WTC11 (cell line): ENCODE data around the gene TFAP2B. TPM values are rescaled to one million over a fixed set of nuclear protein-coding genes. Genes with fewer than 3 reads are reported as not detected.

Experiments used
- ATAC-seq: fragments of 200-7000 bp; cut with Tn5 transposase; 2 replicates; pipeline ENCODE4 v1.10.0; 2021; ENCODE audit warnings: mild to moderate bottlenecking, moderate library complexity
- CTCF ChIA-PET: fragments of 300-600 bp; sonication (Branson Sonifier 250); formaldehyde crosslinking; loops from one replicate; lab custom pipeline; 2021; ENCODE audit warnings: antibody characterized with exemption; lab: Charles Lee
- POLR2A ChIA-PET: fragments of 350-600 bp; sonication (Branson Sonifier 250); formaldehyde crosslinking; loops from one replicate; lab custom pipeline; 2021; ENCODE audit warnings: antibody characterized with exemption; lab: Charles Lee
- DNase-seq: peaks from one replicate; pipeline ENCODE4 v3.0.0; 2021; ENCODE audit warnings: low spot score
- H3K27ac Mint-ChIP-seq: 2 replicates; pipeline ENCODE4 v1.8.0; 2021; ENCODE audit warnings: mixed read lengths
- H3K27me3 Mint-ChIP-seq: 2 replicates; pipeline ENCODE4 v1.8.0; 2021; ENCODE audit warnings: low read depth, mild to moderate bottlenecking, moderate library complexity, mixed read lengths
- H3K36me3 Mint-ChIP-seq: 2 replicates; pipeline ENCODE4 v1.8.0; 2021; ENCODE audit warnings: mixed read lengths
- H3K4me1 Mint-ChIP-seq: 2 replicates; pipeline ENCODE4 v1.8.0; 2022; ENCODE audit warnings: mixed read lengths
- H3K4me3 Mint-ChIP-seq: 2 replicates; pipeline ENCODE4 v1.8.0; 2021; ENCODE audit warnings: mild to moderate bottlenecking, moderate library complexity, mixed read lengths
- H3K9me3 Mint-ChIP-seq: 2 replicates; pipeline ENCODE4 v1.8.0; 2021; ENCODE audit warnings: mixed read lengths
- ATF3 ChIP-seq: sonication (generic); formaldehyde crosslinking; conservative IDR thresholded peaks from 2 replicates; pipeline ENCODE4 v1.8.1; 2022; ENCODE audit warnings: mild to moderate bottlenecking, missing genetic modification reagents
- CBFB ChIP-seq: sonication (generic); formaldehyde crosslinking; IDR thresholded peaks from 2 replicates; pipeline ENCODE4 v1.8.1; 2022; ENCODE audit warnings: mild to moderate bottlenecking, low read depth, missing genetic modification reagents
- CREM ChIP-seq: sonication (generic); formaldehyde crosslinking; IDR thresholded peaks from 2 replicates; pipeline ENCODE4 v1.8.1; 2022; ENCODE audit warnings: mild to moderate bottlenecking, missing genetic modification reagents, moderate library complexity
- FOXJ3 ChIP-seq: sonication (generic); formaldehyde crosslinking; IDR thresholded peaks from 2 replicates; pipeline ENCODE4 v1.9.0; 2021; ENCODE audit warnings: missing genetic modification reagents, mild to moderate bottlenecking, borderline replicate concordance
- FOXP1 ChIP-seq: sonication (generic); formaldehyde crosslinking; IDR thresholded peaks from 2 replicates; pipeline ENCODE4 v1.8.0; 2022; ENCODE audit warnings: missing genetic modification reagents, mild to moderate bottlenecking, moderate library complexity, borderline replicate concordance
- GABPB1 ChIP-seq: sonication (generic); formaldehyde crosslinking; IDR thresholded peaks from 2 replicates; pipeline ENCODE4 v1.8.1; 2023; ENCODE audit warnings: mild to moderate bottlenecking, missing genetic modification reagents
- JAZF1 ChIP-seq: fragments of 250-450 bp; sonication (Bioruptor Pico); IDR thresholded peaks from 2 replicates; pipeline ENCODE4 v1.9.0; 2021; ENCODE audit warnings: moderate library complexity, mild to moderate bottlenecking, inconsistent platforms
- MXD4 ChIP-seq: fragments of 250-450 bp; sonication (Bioruptor Pico); IDR thresholded peaks from 2 replicates; pipeline ENCODE4 v1.8.0; 2021; ENCODE audit warnings: mild to moderate bottlenecking, moderate library complexity, borderline replicate concordance
- NFATC4 ChIP-seq: fragments of 250-450 bp; sonication (Bioruptor Pico); IDR thresholded peaks from 2 replicates; pipeline ENCODE4 v1.9.0; 2021; ENCODE audit warnings: mild to moderate bottlenecking
- NFE2L1 ChIP-seq: sonication (generic); formaldehyde crosslinking; IDR thresholded peaks from 2 replicates; pipeline ENCODE4 v1.8.1; 2023; ENCODE audit warnings: missing genetic modification reagents
- NR1H2 ChIP-seq: sonication (generic); formaldehyde crosslinking; IDR thresholded peaks from 2 replicates; pipeline ENCODE4 v1.9.0; 2021; ENCODE audit warnings: mild to moderate bottlenecking, moderate library complexity, missing genetic modification reagents
- SMAD4 ChIP-seq: sonication (generic); formaldehyde crosslinking; IDR thresholded peaks from 2 replicates; pipeline ENCODE4 v1.8.0; 2022; ENCODE audit warnings: mild to moderate bottlenecking, missing genetic modification reagents
- TEAD1 ChIP-seq: sonication (generic); formaldehyde crosslinking; IDR thresholded peaks from 2 replicates; pipeline ENCODE4 v1.8.0; 2022; ENCODE audit warnings: mild to moderate bottlenecking, missing genetic modification reagents
- USF2 ChIP-seq: sonication (generic); formaldehyde crosslinking; IDR thresholded peaks from 2 replicates; pipeline ENCODE4 v1.8.1; 2023; ENCODE audit warnings: mild to moderate bottlenecking, missing genetic modification reagents, moderate library complexity
- ZNF263 ChIP-seq: sonication (generic); formaldehyde crosslinking; IDR thresholded peaks from 2 replicates; pipeline ENCODE4 v1.8.1; 2022; ENCODE audit warnings: low read depth, mild to moderate bottlenecking, moderate library complexity, missing genetic modification reagents
- ZNF317 ChIP-seq: sonication (generic); formaldehyde crosslinking; IDR thresholded peaks from 2 replicates; pipeline ENCODE4 v1.8.1; 2023; ENCODE audit warnings: low read depth, mild to moderate bottlenecking, moderate library complexity, missing genetic modification reagents, borderline replicate concordance
- ZNF532 ChIP-seq: fragments of 250-450 bp; sonication (Bioruptor Pico); IDR thresholded peaks from 2 replicates; pipeline ENCODE4 v1.9.0; 2021; ENCODE audit warnings: mild to moderate bottlenecking, borderline replicate concordance
- total RNA-seq: library from RNA; stranded (reverse); gene quantifications from 3 replicates; pipeline ENCODE4 v1.2.3, GENCODE V29; 2021
- TF ChIP-seq, protein P1 (sequence below): fragments of 250-450 bp; sonication (Bioruptor Pico); conservative IDR thresholded peaks from 2 replicates; pipeline ENCODE4 v1.9.0; 2021; ENCODE audit warnings: mild to moderate bottlenecking
- TF ChIP-seq, protein P2 (sequence below): fragments of 250-450 bp; sonication (Bioruptor Pico); IDR thresholded peaks from 2 replicates; pipeline ENCODE4 v1.9.0; 2021; ENCODE audit warnings: mild to moderate bottlenecking
- TF ChIP-seq, protein P3 (sequence below): fragments of 250-450 bp; sonication (Bioruptor Pico); IDR thresholded peaks from 2 replicates; pipeline ENCODE4 v1.9.0; 2021; ENCODE audit warnings: moderate library complexity, mild to moderate bottlenecking, inconsistent platforms, borderline replicate concordance
- TF ChIP-seq, protein P4 (sequence below): sonication (generic); formaldehyde crosslinking; conservative IDR thresholded peaks from 2 replicates; pipeline ENCODE4 v1.8.1; 2023; ENCODE audit warnings: mild to moderate bottlenecking, low read depth, missing genetic modification reagents, moderate library complexity

Gene TFAP2B
- total RNA-seq, 1 experiment from 2014 or later, result not detected

DNA sequence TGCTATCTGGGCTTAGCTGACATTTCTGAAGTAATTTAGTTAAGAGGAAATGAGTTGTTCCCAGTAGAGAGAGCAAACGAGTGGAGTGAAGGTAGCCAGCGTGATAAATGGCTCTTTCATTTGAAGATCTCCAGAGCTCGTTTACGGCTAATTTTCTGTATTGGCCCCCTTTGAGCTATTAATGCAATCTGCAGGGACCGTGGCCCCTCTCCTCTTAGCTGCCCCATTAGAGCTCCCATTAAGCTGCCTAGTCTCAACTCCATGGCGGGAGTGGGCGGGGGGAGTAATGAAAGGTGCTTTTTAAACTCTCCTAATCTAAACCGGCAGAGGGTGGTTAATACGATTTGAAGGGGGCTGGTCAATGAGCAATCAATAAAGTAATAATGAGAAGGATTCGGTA, 12.5 kb downstream of the TFAP2B start (continued):
- TF ChIP-seq NFE2L1 (CRISPR knock-in tag) (no peak), TEAD1 (CRISPR knock-in tag) (no peak), GABPB1 (CRISPR knock-in tag) (no peak), FOXJ3 (no peak), FOXP1 (CRISPR knock-in tag) (no peak), ZNF263 (CRISPR knock-in tag) (no peak)
- TF ChIP-seq, all 79 proteins: peak for 0

DNA sequence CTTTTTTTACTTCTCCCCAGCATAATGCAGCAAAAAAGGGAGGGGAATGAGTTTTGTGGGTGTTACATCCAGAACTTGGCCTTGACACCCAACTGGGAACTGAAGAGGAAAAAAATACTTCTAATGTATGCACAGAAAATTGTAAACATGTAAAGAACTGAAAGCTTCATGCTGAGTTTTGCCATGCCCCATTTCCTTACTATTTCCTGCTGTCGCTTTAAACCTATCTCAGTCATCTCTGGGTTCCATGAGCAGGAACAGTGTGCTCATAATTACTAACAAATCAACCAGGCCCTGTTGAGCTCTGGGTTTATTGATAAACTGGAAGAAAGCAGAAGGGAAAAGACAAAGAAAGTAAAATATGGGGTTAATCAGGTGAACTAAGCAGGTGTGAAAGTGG, 14.2 kb downstream of the TFAP2B start:
- DNase-seq, result no peak
- no peaks in the 10 kb centered on the region for H3K36me3 Mint-ChIP-seq
- no peaks in the 10 kb centered on the region for H3K9me3 Mint-ChIP-seq
- H3K4me1 Mint-ChIP-seq, result peaks cover 52% of the 10 kb centered on the region
- no peak for ATAC-seq
- peaks cover 99% of the 10 kb centered on the region for H3K27me3 Mint-ChIP-seq
- no peak for TF ChIP-seq NR1H2 (CRISPR knock-in tag)
- no peak for TF ChIP-seq NFATC4 (CRISPR knock-in tag)
- no peak for TF ChIP-seq JAZF1
- no peak for TF ChIP-seq USF2 (CRISPR knock-in tag)
- TF ChIP-seq, protein P1, sequence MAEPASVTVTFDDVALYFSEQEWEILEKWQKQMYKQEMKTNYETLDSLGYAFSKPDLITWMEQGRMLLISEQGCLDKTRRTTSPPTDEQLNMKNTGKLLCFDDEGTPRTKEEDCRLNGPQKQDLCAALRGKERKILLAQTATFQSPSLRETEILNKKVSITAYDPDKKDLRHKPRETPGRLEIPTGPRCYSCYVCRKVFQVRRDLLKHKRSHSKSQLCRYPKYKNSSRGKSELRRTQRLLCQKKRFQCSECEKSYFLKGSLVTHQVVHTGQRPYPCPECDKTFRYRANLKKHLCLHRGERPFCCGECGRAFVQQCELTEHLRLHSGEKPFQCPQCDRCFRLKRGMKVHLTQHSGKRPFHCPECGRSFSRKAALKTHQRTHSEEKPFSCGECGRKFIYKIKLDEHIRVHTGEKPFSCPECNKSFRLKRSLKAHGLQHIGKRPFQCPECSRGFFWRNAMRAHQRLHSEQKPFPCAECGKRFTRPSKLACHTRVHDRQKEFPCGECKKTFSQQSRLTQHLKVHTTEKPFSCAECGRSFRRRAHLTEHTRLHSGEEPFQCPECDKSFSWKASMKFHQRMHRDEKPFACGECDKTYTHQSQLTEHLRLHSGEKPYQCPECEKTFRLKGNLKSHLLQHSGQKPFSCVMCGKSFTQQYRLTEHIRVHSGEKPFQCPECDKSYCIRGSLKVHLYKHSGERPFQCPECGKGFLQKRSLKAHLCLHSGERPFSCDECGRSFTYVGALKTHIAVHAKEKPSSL (CRISPR knock-in tag), result no peak
- no peak for TF ChIP-seq TEAD1 (CRISPR knock-in tag)
- TF ChIP-seq NFE2L1 (CRISPR knock-in tag), result no peak
- no peak for TF ChIP-seq CBFB (CRISPR knock-in tag)
- TF ChIP-seq, protein P2, sequence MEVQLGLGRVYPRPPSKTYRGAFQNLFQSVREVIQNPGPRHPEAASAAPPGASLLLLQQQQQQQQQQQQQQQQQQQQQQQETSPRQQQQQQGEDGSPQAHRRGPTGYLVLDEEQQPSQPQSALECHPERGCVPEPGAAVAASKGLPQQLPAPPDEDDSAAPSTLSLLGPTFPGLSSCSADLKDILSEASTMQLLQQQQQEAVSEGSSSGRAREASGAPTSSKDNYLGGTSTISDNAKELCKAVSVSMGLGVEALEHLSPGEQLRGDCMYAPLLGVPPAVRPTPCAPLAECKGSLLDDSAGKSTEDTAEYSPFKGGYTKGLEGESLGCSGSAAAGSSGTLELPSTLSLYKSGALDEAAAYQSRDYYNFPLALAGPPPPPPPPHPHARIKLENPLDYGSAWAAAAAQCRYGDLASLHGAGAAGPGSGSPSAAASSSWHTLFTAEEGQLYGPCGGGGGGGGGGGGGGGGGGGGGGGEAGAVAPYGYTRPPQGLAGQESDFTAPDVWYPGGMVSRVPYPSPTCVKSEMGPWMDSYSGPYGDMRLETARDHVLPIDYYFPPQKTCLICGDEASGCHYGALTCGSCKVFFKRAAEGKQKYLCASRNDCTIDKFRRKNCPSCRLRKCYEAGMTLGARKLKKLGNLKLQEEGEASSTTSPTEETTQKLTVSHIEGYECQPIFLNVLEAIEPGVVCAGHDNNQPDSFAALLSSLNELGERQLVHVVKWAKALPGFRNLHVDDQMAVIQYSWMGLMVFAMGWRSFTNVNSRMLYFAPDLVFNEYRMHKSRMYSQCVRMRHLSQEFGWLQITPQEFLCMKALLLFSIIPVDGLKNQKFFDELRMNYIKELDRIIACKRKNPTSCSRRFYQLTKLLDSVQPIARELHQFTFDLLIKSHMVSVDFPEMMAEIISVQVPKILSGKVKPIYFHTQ (CRISPR knock-in tag), result no peak
- TF ChIP-seq MXD4 (CRISPR knock-in tag), result no peak
- TF ChIP-seq ZNF532 (CRISPR knock-in tag), result no peak
- no peak for TF ChIP-seq SMAD4
- TF ChIP-seq, protein P3, sequence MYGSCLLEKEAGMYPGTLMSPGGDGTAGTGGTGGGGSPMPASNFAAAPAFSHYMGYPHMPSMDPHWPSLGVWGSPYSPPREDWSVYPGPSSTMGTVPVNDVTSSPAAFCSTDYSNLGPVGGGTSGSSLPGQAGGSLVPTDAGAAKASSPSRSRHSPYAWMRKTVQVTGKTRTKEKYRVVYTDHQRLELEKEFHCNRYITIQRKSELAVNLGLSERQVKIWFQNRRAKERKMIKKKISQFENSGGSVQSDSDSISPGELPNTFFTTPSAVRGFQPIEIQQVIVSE (CRISPR knock-in tag), result no peak
- TF ChIP-seq FOXJ3, result no peak
- TF ChIP-seq ATF3 (CRISPR knock-in tag), result no peak
- TF ChIP-seq, protein P4, sequence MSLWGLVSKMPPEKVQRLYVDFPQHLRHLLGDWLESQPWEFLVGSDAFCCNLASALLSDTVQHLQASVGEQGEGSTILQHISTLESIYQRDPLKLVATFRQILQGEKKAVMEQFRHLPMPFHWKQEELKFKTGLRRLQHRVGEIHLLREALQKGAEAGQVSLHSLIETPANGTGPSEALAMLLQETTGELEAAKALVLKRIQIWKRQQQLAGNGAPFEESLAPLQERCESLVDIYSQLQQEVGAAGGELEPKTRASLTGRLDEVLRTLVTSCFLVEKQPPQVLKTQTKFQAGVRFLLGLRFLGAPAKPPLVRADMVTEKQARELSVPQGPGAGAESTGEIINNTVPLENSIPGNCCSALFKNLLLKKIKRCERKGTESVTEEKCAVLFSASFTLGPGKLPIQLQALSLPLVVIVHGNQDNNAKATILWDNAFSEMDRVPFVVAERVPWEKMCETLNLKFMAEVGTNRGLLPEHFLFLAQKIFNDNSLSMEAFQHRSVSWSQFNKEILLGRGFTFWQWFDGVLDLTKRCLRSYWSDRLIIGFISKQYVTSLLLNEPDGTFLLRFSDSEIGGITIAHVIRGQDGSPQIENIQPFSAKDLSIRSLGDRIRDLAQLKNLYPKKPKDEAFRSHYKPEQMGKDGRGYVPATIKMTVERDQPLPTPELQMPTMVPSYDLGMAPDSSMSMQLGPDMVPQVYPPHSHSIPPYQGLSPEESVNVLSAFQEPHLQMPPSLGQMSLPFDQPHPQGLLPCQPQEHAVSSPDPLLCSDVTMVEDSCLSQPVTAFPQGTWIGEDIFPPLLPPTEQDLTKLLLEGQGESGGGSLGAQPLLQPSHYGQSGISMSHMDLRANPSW (CRISPR knock-in tag), result no peak
- TF ChIP-seq ZNF317 (CRISPR knock-in tag), result no peak
- no peak for TF ChIP-seq CREM (CRISPR knock-in tag)
- no peak overlapping the region for H3K4me3 Mint-ChIP-seq
- ChIA-PET CTCF (no interaction called here), POLR2A (no interaction called here)
- no peak overlapping the region for H3K27ac Mint-ChIP-seq
